ENCODE results near the gene PAK2. TPM values are rescaled to one million over a fixed set of nuclear protein-coding genes. Genes with fewer than 3 reads are reported as not detected.

The PAK2 gene
- total RNA-seq, 1 experiment from 2014 or later, result 32.6 TPM

- intact Hi-C loops (cut with micrococcal nuclease), result no loop called here
- peaks cover 16% of the 10 kb centered on the region for H3K4me1 ChIP-seq (ENCODE audit: insufficient read depth, low read length)
- H3K9ac ChIP-seq (ENCODE audit: low read length), result no peak overlapping the region
- TF ChIP-seq CTCF (conservative IDR thresholded peaks at IDR 0.05; ENCODE audit: low read depth, low read length) (no peak), EZH2 (IDR thresholded peaks at IDR 0.05; ENCODE audit: low read length, unreplicated experiment) (no peak), EZH2phosphoT487 (IDR thresholded peaks at IDR 0.05; ENCODE audit: borderline replicate concordance, low read length) (no peak)
- H4K20me1 ChIP-seq (ENCODE audit: low read length), result no peaks in the 10 kb centered on the region
- ChIA-PET CTCF (no interaction called here), POLR2A (ENCODE audit: unreplicated experiment) (no interaction called here)
- no TSS peak for BruUV-seq (replicated peaks)
- H3F3A ChIP-seq (ENCODE audit: low read length, unreplicated experiment), result no peaks in the 10 kb centered on the region
- no peaks in the 10 kb centered on the region for H3K79me2 ChIP-seq (ENCODE audit: low read length)
- H3K4me2 ChIP-seq (ENCODE audit: low read length), result no peak overlapping the region
- no peaks in the 10 kb centered on the region for H3K9me3 ChIP-seq (ENCODE audit: low read length)
- no peaks in the 10 kb centered on the region for H3K9me2 ChIP-seq (replicated peaks; ENCODE audit: low read length)
- no peaks in the 10 kb centered on the region for H3K36me3 ChIP-seq (ENCODE audit: low read depth, low read length)
- H2AFZ ChIP-seq (ENCODE audit: low read length), result no peak overlapping the region
- no peak for ATAC-seq
- no peak for DNase-seq
- H3K27me3 ChIP-seq (ENCODE audit: low read length), result no peaks in the 10 kb centered on the region
- no peak overlapping the region for H3K27ac ChIP-seq (ENCODE audit: low read length)
- no peak overlapping the region for H3K4me3 ChIP-seq (ENCODE audit: low read length)
Measured at GRCh38 chr3:196707566-196707965, 32.1 kb upstream of the PAK2 start.

GRCh38 chr3:196708467-196708866 lies 31.2 kb upstream of the PAK2 start:
- no peak overlapping the region for H2AFZ ChIP-seq (ENCODE audit: low read length)
- H3K9ac ChIP-seq (ENCODE audit: low read length), result no peak overlapping the region
- no peaks in the 10 kb centered on the region for H3F3A ChIP-seq (ENCODE audit: low read length, unreplicated experiment)
- no peaks in the 10 kb centered on the region for H3K9me3 ChIP-seq (ENCODE audit: low read length)
- H4K20me1 ChIP-seq (ENCODE audit: low read length), result no peaks in the 10 kb centered on the region
- no peaks in the 10 kb centered on the region for H3K27me3 ChIP-seq (ENCODE audit: low read length)
- DNase-seq, result peak; percentile 46
- H3K79me2 ChIP-seq (ENCODE audit: low read length), result peaks cover 7% of the 10 kb centered on the region
- intact Hi-C loops (cut with micrococcal nuclease), result no loop called here
- H3K4me1 ChIP-seq (ENCODE audit: insufficient read depth, low read length), result peaks cover 16% of the 10 kb centered on the region
- TF ChIP-seq CTCF (conservative IDR thresholded peaks at IDR 0.05; ENCODE audit: low read depth, low read length) (no peak), EZH2phosphoT487 (IDR thresholded peaks at IDR 0.05; ENCODE audit: borderline replicate concordance, low read length) (no peak), EZH2 (IDR thresholded peaks at IDR 0.05; ENCODE audit: low read length, unreplicated experiment) (no peak)
- no peaks in the 10 kb centered on the region for H3K36me3 ChIP-seq (ENCODE audit: low read depth, low read length)
- POLR2A ChIA-PET (ENCODE audit: unreplicated experiment), result no interaction called here
- no TSS peak for BruUV-seq (replicated peaks)
- ATAC-seq, result no peak
- CTCF ChIA-PET, result no interaction called here
- H3K9me2 ChIP-seq (replicated peaks; ENCODE audit: low read length), result no peaks in the 10 kb centered on the region
- no peak overlapping the region for H3K27ac ChIP-seq (ENCODE audit: low read length)
- no peak overlapping the region for H3K4me2 ChIP-seq (ENCODE audit: low read length)
- no peak overlapping the region for H3K4me3 ChIP-seq (ENCODE audit: low read length)

- H3F3A ChIP-seq (ENCODE audit: low read length, unreplicated experiment), result no peaks in the 10 kb centered on the region
- no peaks in the 10 kb centered on the region for H3K27me3 ChIP-seq (ENCODE audit: low read length)
- ChIA-PET POLR2A (ENCODE audit: unreplicated experiment) (interaction anchor here (0.6 to 1.6 kb wide), 5 partner anchors 28 to 200 kb away, joined by 3 to 13 read pairs (median 8); partner anchors contain the start of genes PAK2 and SENP5), CTCF (no interaction called here)
- no peak for TF ChIP-seq EZH2 (IDR thresholded peaks at IDR 0.05; ENCODE audit: low read length, unreplicated experiment)
- TF ChIP-seq EZH2phosphoT487 (IDR thresholded peaks at IDR 0.05; ENCODE audit: borderline replicate concordance, low read length), result no peak
- TF ChIP-seq CTCF (conservative IDR thresholded peaks at IDR 0.05; ENCODE audit: low read depth, low read length), result no peak
- BruUV-seq (replicated peaks), result no TSS peak
- peaks cover 18% of the 10 kb centered on the region for H3K4me1 ChIP-seq (ENCODE audit: insufficient read depth, low read length)
- peak; percentile 83 for ATAC-seq
- H3K9ac ChIP-seq (ENCODE audit: low read length), result peak within 1 kb of the TSS; percentile 80
- DNase-seq, result peak; percentile 88
- intact Hi-C loops (cut with micrococcal nuclease), result loop anchor here (1.0 kb wide), 1 partner anchor 29 kb away; no protein-coding TSS in a partner anchor
- H3K27ac ChIP-seq (ENCODE audit: low read length), result peak within 1 kb of the TSS; percentile 47
- H4K20me1 ChIP-seq (ENCODE audit: low read length), result no peaks in the 10 kb centered on the region
- no peaks in the 10 kb centered on the region for H3K36me3 ChIP-seq (ENCODE audit: low read depth, low read length)
- H3K4me2 ChIP-seq (ENCODE audit: low read length), result peak within 1 kb of the TSS; percentile 87
- H3K4me3 ChIP-seq (ENCODE audit: low read length), result peak within 1 kb of the TSS; percentile 95
- H3K79me2 ChIP-seq (ENCODE audit: low read length), result peaks cover 15% of the 10 kb centered on the region
- no peaks in the 10 kb centered on the region for H3K9me2 ChIP-seq (replicated peaks; ENCODE audit: low read length)
- no peaks in the 10 kb centered on the region for H3K9me3 ChIP-seq (ENCODE audit: low read length)
- H2AFZ ChIP-seq (ENCODE audit: low read length), result peak within 1 kb of the TSS; percentile 91
Measured at GRCh38 chr3:196711838-196712513, 27.7 kb upstream of the PAK2 start, which contains the start of the genes CEP19 and PIGX. Gene CEP19, minus strand, starts transcription at chr3:196712250. Its CDS starts 3,593 bp downstream, at chr3:196708657. Gene PIGX, plus strand, starts transcription at chr3:196712377.
